ENCODE data around the gene IFFO2.

IFFO2 gene

GRCh38 chr1:18920931-18921330 lies 35.5 kb downstream of the IFFO2 start:
- no peak overlapping the region for H3K4me3 ChIP-seq (ENCODE audit: low read length)
- TF ChIP-seq, protein P1, sequence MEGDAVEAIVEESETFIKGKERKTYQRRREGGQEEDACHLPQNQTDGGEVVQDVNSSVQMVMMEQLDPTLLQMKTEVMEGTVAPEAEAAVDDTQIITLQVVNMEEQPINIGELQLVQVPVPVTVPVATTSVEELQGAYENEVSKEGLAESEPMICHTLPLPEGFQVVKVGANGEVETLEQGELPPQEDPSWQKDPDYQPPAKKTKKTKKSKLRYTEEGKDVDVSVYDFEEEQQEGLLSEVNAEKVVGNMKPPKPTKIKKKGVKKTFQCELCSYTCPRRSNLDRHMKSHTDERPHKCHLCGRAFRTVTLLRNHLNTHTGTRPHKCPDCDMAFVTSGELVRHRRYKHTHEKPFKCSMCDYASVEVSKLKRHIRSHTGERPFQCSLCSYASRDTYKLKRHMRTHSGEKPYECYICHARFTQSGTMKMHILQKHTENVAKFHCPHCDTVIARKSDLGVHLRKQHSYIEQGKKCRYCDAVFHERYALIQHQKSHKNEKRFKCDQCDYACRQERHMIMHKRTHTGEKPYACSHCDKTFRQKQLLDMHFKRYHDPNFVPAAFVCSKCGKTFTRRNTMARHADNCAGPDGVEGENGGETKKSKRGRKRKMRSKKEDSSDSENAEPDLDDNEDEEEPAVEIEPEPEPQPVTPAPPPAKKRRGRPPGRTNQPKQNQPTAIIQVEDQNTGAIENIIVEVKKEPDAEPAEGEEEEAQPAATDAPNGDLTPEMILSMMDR (conservative IDR thresholded peaks at IDR 0.05; ENCODE audit: low read depth, low read length) = no peak
- no peak for DNase-seq (ENCODE audit: low read depth)

GRCh38 chr1:18919956-18920355 lies 36.5 kb downstream of the IFFO2 start:
- H3K4me3 ChIP-seq (ENCODE audit: low read length) = no peak overlapping the region
- DNase-seq (ENCODE audit: low read depth) = no peak
- TF ChIP-seq, protein P1 (conservative IDR thresholded peaks at IDR 0.05; ENCODE audit: low read depth, low read length) = no peak

DNA sequence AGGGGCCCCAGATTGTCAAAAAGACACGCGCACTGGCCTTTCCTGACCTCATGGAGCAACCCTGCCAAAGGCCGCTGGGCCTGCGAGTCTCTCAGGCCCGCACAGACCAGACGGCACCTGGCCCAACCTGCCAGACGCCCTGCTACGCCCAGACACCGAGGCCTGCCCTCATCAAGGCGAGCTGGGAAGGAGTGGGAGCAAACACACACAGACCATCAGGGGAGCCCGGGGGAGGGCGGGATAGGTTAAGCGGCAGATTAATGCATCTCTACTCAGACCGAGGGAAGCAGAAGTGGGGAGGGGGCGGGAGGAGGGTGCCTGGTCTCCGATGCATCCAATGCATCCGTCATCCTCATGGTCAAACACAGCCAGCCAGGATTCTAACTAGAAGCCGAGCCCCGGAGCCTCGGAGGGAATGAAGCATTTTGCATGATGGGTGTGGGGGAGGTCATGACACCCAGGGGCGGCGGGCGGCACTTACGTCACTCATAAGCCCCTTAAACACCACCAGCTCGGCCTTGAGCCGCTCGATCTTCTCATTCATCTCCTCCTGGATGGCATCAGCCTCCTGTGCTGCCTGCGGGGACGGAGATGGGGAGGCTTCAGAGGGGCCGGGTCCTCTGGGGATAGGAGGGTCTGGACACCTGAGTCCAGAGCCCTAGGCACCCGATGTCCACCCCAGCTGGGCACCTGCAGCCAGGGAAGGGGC lies 37.1 kb downstream of the IFFO2 start:
- H3K4me3 ChIP-seq (ENCODE audit: low read length) = no peak overlapping the region
- TF ChIP-seq, protein P1 (conservative IDR thresholded peaks at IDR 0.05; ENCODE audit: low read depth, low read length) = no peak
- no peak for DNase-seq (ENCODE audit: low read depth)

DNA sequence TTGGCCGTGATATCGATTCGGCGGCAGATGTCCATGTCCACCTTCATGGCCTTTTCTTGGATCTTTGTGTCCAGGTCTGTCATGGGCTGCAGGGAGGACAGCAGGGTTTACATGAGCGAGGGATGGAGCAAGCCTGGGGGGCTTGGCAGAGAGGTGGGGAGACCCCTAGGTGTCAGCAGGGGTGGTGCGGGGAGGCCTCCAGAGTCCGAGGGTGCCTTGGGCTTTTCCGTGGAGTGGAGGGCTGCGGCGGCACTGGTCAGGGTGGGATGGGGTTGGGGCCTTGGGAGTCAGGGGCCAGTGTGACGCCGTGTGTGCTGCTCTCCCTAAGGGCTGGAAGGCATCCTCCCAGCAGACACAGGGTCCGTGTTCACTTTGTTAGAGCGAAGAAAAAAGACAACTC lies 38.1 kb downstream of the IFFO2 start:
- DNase-seq (ENCODE audit: low read depth) = no peak
- H3K4me3 ChIP-seq (ENCODE audit: low read length) = no peak overlapping the region
- TF ChIP-seq, protein P1 (conservative IDR thresholded peaks at IDR 0.05; ENCODE audit: low read depth, low read length) = no peak

GRCh38 chr1:18917071-18917799 lies 39.2 kb downstream of the IFFO2 start:
- no peak for DNase-seq (ENCODE audit: low read depth)
- TF ChIP-seq, protein P1 (conservative IDR thresholded peaks at IDR 0.05; ENCODE audit: low read depth, low read length) = no peak
- no peak overlapping the region for H3K4me3 ChIP-seq (ENCODE audit: low read length)

DNA sequence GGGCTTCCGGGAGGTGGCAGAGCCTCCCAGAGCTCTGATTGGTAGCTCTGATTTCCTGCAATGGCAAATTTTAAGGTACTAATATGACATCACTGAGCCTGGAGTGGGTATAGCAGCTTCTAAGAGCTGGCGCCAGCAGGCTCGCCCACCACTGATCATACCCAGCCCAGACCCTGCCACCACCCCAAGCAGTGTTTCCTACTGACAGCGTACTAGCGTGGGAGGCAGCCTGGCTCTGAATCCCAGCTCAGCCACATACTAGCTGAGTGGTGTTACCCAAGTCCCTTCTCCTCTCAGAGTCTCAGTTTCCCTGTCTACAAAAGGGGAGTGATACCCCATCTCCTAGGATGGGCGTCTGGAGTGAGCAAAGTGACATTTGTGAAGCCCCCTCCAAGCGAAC lies 41.1 kb downstream of the IFFO2 start:
- TF ChIP-seq, protein P1 (conservative IDR thresholded peaks at IDR 0.05; ENCODE audit: low read depth, low read length) = no peak
- no peak overlapping the region for H3K4me3 ChIP-seq (ENCODE audit: low read length)
- DNase-seq (ENCODE audit: low read depth) = no peak
